Activated naive CD4-positive, alpha-beta T cell treated with anti-CD3 and anti-CD28 coated beads for 36 hours (primary cell): ENCODE measurements around the gene GTF2A1. TPM values are rescaled to one million over a fixed set of nuclear protein-coding genes. Genes with fewer than 3 reads are reported as not detected.

Source experiments
- total RNA-seq, 2 experiments: library from RNA; stranded (reverse); gene quantifications; one replicate each; pipeline ENCODE4 v1.2.3, GENCODE V29; 2021

Gene GTF2A1
- total RNA-seq, 2 experiments from 2014 or later: 38.3 to 42.9 TPM

Other genes starting within 250 kb of the GTF2A1 start
- under 1 TPM; 0.12 to 0.14 TPM for gene STON2, start 179.4 kb upstream of the GTF2A1 start, total RNA-seq